ENCODE measurements around the gene HMSD. TPM values are rescaled to one million over a fixed set of nuclear protein-coding genes. Genes with fewer than 3 reads are reported as not detected.
"Not testable (repeated sequence)": the region's sequence is repeated elsewhere in the genome, so short reads cannot be mapped to it uniquely, and the experiment has no call there.

HMSD gene
- total RNA-seq, 6 experiments from 2014 or later: 0.21 to 0.38 TPM; not detected in 4

- DNase-seq: peak; percentile 79
- H3K27me3 Mint-ChIP-seq (ENCODE audit: insufficient read depth): peaks cover 2% of the 10 kb centered on the region; the same call in 1 of the 2 replicates
These were observed 24.6 kb upstream of the HMSD start for GRCh38 chr18:63924551-63924950.

DNA sequence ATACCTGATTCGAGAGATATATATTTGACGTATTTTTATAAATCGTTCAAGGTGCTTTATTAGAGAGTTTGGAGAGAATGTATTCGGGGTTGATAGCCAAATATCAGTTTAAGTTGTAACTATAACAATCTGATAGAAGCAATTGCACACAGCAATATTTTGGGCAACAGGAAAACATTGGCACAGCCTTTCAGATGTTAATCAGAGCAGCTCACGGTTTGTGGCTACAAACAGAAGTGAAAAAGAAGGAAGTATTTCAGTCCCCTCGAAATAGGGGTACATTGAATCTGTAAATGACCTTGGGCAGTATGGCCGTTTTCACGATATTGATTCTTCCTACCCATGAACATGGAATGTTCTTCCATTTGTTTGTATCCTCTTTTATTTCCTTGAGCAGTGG, 20.8 kb upstream of the HMSD start:
- Mint-ChIP-seq H3K9me3 (no peaks in the 10 kb centered on the region), H3K36me3 (ENCODE audit: low read depth) (no peaks in the 10 kb centered on the region), H3K27me3 (ENCODE audit: insufficient read depth) (peaks cover 5% of the 10 kb centered on the region), H3K4me1 (ENCODE audit: low read depth) (peaks cover 28% of the 10 kb centered on the region), H3K4me3 (no peak overlapping the region), H3K27ac (no peak overlapping the region)
- TF ChIP-seq, protein P1, sequence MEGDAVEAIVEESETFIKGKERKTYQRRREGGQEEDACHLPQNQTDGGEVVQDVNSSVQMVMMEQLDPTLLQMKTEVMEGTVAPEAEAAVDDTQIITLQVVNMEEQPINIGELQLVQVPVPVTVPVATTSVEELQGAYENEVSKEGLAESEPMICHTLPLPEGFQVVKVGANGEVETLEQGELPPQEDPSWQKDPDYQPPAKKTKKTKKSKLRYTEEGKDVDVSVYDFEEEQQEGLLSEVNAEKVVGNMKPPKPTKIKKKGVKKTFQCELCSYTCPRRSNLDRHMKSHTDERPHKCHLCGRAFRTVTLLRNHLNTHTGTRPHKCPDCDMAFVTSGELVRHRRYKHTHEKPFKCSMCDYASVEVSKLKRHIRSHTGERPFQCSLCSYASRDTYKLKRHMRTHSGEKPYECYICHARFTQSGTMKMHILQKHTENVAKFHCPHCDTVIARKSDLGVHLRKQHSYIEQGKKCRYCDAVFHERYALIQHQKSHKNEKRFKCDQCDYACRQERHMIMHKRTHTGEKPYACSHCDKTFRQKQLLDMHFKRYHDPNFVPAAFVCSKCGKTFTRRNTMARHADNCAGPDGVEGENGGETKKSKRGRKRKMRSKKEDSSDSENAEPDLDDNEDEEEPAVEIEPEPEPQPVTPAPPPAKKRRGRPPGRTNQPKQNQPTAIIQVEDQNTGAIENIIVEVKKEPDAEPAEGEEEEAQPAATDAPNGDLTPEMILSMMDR (IDR thresholded peaks at IDR 0.05): no peak
- DNase-seq: no peak

More at GRCh38 chr18:63924551-63924950, 24.6 kb upstream of the HMSD start:
- H3K27ac Mint-ChIP-seq: peak overlapping the region; percentile 27; the same call in 1 of the 2 replicates
- TF ChIP-seq, protein P1 (IDR thresholded peaks at IDR 0.05): no peak
- H3K36me3 Mint-ChIP-seq (ENCODE audit: low read depth): no peaks in the 10 kb centered on the region
- H3K4me1 Mint-ChIP-seq (ENCODE audit: low read depth): peaks cover 28% of the 10 kb centered on the region
- H3K9me3 Mint-ChIP-seq: no peaks in the 10 kb centered on the region
- no peak overlapping the region; the same call in 1 of the 2 replicates for H3K4me3 Mint-ChIP-seq

DNA sequence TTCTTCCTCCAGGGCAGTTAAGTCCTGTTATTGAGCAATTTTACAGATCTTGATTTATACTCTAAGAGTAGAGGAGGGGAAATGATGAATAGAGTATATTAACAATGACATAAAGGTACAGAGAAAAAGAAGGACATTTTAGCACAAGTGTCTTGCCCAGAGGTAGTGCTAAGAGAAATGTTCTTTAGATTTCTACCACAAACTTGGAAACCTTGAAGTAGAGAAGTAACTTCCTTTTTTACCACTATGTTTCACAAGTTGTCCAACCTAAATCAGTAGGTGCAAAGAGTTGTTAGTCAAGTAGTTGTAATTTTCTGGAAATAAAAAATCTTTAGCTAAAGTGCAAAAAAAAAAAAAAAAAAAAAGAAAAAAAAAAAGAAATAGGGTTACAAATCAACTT, 19.7 kb upstream of the HMSD start:
- H3K9me3 Mint-ChIP-seq; H3K27me3 Mint-ChIP-seq (ENCODE audit: insufficient read depth); H3K4me3 Mint-ChIP-seq; DNase-seq; H3K27ac Mint-ChIP-seq; H3K36me3 Mint-ChIP-seq (ENCODE audit: low read depth): not testable (repeated sequence)
- H3K4me1 Mint-ChIP-seq (ENCODE audit: low read depth): peaks cover 21% of the 10 kb centered on the region

GRCh38 chr18:63930773-63931354, 18.2 kb upstream of the HMSD start:
- no peak overlapping the region for H3K27ac Mint-ChIP-seq
- TF ChIP-seq, protein P1 (IDR thresholded peaks at IDR 0.05): no peak
- no peak for DNase-seq
- no peak overlapping the region for H3K4me3 Mint-ChIP-seq
- peaks cover 5% of the 10 kb centered on the region for H3K27me3 Mint-ChIP-seq (ENCODE audit: insufficient read depth)
- H3K4me1 Mint-ChIP-seq (ENCODE audit: low read depth): peaks cover 6% of the 10 kb centered on the region
- no peaks in the 10 kb centered on the region for H3K9me3 Mint-ChIP-seq
- no peaks in the 10 kb centered on the region for H3K36me3 Mint-ChIP-seq (ENCODE audit: low read depth)

DNA sequence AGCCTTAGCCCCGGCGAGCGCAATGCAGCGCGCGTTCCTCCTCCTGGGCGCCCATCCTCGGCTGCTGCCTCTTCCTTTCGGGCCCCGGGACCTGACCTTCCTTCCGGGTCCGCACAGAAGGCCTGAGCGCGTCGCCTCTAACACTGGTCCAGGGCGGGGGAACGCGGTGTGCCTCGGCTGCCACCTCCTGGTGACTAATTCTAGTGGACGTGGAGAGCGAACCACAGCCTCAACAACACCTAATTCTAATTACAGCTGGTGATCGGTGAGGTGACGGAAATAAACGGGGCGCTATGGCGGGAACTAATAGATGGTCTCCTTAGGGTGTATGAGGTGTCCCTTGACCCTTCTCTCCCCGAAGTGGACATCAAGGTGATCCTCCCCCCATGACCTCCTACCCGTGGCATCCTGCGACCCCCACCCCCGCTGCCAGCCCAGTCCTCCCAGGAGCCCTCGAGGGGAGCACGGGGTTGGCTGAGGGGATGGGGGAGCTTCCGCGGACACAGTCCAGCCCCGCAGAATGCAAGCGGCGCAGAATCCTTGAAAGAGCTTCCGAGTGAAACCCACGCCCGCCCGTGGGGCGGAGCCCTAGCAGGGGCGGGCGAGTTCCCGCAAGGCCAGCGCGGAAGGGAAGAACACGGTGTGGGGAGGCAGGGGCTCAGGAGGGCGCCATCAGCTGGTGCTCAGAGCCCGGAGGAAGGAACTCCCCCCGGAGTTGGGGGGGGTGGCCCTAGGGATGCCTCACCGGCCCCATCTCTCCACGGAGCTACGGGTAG, 12.8 kb upstream of the HMSD start:
- H3K4me1 Mint-ChIP-seq (ENCODE audit: low read depth): no peaks in the 10 kb centered on the region

More for the DNA sequence above, 12.8 kb upstream of the HMSD start:
- no peaks in the 10 kb centered on the region for H3K9me3 Mint-ChIP-seq
- peak overlapping the region; percentile 81; the same call in 1 of the 2 replicates for H3K4me3 Mint-ChIP-seq
- no peak overlapping the region for H3K27ac Mint-ChIP-seq
- H3K27me3 Mint-ChIP-seq (ENCODE audit: insufficient read depth): no peaks in the 10 kb centered on the region; the same call in 1 of the 2 replicates
- peak; percentile 72 for DNase-seq
- TF ChIP-seq, protein P1 (IDR thresholded peaks at IDR 0.05): peak; percentile 80
- H3K36me3 Mint-ChIP-seq (ENCODE audit: low read depth): no peaks in the 10 kb centered on the region
